Skeletal muscle cell (primary cell): Measurements from ENCODE around the gene TASOR.

ENCODE experiments used
- DNase-seq: peaks from one replicate; pipeline ENCODE4 v3.0.0-alpha.2; 2010; ENCODE audit warnings: low read depth
- H3K4me3 ChIP-seq: 2 replicates; pipeline ENCODE4 v1.5.1; 2011; ENCODE audit warnings: low read depth, mild to moderate bottlenecking, control low read depth, low read length, moderate library complexity

The TASOR gene

DNA sequence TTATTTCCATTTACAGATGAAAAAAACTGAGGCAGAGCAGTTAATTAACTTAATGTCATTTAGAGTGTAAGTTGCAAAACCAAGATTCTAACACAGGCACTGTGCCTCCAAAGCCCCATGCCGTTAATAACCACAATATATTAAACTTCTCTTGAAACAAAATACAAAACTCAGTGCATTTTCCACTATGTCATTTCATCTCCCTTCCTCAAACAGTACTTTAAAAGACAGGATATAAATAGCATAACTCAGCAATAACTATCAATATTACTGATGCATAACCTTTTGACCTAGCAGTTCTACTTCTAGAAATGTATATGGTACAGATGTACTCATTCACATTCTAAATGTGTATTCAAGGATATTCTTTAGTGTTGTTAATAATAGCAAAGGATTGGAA, 5.1 kb upstream of the TASOR start:
- no peak for DNase-seq

DNA sequence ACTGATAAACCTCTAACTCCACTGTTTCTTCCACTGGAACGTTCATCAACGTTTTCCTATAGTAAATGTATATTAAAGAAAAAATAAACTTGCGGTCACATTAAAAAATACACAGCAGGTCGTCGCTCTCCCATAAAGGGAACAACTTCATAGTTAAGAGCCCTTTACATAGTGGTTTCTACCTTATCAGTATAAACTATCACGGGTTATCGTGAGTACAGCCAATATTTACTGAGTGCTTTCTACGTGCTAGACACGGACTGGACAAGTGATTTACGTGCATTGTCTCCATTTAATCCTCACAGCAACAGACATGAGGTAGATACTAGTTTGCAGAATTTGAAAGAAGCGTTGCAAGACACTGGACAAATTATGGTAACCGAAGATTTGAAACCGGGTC, 964 bp upstream of the TASOR start:
- H3K4me3 ChIP-seq: no peak overlapping the region
- no peak for DNase-seq

More for the DNA sequence above, 5.1 kb upstream of the TASOR start:
- H3K4me3 ChIP-seq: no peak overlapping the region

DNA sequence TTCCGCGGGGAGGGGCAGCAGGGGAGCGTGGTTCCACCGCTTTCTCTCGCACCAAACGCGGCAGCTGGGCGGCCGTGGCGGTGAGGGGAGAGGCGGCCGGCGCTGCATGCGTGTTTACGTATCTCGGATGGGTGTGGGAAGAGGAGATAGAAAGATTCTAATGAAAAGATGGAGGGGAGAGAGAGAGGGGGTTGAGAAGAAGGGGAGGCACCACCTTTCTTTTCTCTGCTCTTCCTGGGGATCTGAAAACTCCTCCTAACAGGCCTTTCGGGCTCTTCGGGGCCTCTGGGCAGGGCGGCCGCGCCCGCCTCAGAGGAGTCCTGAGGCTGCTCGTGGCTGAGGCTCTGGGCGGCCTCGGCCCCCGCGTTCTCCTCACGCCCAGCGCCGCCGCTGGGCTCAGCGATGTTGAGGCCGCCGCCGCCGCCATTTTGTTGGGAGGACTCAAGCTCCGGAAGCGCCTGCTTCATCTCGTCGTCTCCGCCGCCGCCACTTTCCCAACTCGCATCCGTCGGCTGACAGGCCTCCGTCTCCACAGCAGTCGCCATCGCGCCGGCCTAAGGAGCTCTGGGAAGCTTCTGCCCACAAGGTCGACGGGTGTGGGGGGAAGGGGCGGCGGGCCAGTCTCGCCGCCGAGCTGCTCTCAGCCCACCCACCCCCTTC, 473 bp downstream of the TASOR start:
- peak overlapping the region; percentile 74 for H3K4me3 ChIP-seq

DNA sequence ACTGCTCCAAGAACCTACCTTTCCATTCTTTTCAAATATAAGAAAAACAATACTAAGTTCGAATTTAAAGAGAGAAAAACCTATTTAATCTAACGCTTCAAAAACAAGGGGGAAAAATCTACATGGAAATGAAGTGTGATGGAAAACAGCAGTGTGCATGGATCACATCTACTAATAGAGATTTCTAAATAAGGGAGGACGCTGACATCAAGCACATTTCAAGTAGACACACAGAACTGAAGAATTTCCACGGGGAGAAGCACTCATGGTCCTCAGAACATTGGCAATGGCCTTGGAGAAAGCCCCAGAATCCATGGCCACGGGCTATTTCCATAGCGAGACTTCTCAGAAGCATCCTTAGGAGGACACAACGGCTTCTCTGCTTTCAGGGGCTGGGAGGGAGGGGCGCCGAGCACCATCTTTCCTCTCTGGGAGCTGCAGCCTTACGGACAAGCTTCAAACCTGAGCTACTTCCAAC, 1.0 kb downstream of the TASOR start:
- H3K4me3 ChIP-seq: peak overlapping the region; percentile 74
- no peak for DNase-seq

More for the DNA sequence above, 473 bp downstream of the TASOR start:
- peak; percentile 17 for DNase-seq

DNA sequence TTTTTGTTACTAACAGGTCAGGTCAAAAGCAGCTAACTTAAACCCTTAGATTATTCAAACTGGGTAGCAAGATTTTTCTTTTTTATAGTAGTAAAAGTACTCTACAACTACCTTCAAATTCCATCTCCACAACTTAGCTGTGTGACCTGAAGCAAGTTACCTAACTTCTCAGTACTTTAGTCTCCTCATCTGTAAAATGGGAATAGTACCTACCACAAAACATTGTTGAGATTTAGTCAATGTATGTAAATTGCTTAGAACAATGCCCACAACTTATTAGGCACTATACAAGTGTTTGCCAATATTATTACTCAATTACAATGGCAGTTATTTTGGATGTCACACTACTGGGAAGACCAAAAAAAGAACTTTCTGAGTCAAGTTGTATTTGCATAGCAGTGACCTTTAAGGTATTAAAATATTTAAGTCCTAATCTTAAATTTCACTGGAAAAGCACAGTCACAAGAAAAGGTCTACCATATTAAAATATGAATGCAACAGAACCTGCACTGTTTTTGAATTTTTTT, 2.9 kb downstream of the TASOR start:
- no peak for DNase-seq
- H3K4me3 ChIP-seq: no peak overlapping the region

DNA sequence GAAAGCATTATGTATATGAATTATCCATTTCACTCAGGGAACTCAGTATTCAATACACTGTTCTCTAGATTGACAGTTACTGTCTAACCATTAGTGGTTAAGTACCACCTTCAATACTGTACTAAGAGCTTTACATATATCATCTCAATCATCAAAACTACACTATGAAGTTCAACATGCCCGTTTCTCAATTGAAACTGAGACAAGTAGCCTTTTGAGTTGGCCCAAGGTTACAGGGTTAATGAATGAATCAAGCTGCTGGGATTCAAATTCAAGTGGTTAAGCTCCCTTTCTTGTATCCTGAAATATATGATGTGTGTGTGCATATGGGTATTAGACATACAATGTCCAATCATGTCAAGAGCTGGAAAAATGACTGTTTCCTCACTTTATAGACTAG, 5.8 kb downstream of the TASOR start:
- no peak overlapping the region for H3K4me3 ChIP-seq
- DNase-seq: no peak

DNA sequence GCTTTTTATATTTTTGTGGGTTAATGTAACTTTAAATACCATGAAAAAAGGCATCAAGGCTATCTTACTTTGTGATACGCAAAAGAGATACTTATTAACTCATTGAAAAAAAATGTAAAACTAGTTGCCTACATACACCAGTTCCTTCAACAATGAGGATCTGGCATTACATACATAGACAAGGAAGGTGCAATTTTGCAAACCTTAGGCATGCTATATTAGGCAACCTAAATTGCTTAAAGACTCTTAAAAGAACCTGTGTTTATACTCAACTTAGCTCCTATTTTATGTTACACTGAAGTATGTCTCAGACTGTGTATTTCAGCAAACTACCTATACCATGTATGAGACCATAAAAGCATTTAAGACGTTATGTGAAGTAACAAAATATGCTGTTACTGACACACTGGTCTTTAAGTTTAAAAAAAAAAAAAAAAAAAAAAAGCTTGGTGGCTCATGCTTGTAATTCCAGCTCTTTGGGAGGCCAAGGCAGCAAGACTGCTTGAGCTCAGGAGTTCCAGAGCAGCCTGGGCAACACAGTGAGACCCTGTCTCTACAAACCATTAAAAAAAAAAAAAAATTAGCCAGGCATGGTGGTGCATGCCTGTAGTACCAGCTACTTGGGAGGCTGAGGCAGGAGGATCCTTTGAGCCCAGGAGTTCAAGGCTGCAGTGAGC, 9.1 kb downstream of the TASOR start:
- no peak overlapping the region for H3K4me3 ChIP-seq
- DNase-seq: no peak

DNA sequence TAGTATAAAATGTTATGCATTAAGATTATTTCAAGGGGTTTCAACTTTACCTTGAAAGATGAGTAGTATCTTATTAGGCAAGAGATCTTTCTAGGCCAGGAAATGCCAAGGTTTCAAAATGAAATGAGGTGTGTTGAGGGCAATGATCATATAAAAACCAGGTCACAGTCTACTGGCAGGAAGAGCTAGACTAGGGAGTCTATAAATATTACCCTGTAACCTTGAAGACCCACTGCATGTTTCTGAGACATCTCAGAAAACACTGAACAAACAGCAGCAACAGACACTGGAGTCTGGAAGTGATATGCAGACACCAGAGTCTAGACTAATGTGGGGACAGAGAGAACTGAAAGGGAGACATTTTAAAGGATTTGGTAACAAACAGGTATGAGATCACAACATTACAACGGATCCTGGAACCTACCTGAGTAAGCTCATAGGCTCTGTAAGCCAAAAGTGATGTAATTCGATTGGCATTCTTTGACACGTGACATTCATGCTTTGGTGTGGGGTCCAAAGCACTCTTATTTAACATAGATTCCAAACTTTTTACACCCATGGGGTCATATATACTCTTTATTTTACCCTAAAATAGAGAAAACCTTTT, 15.0 kb downstream of the TASOR start:
- H3K4me3 ChIP-seq: no peak overlapping the region
- no peak for DNase-seq

DNA sequence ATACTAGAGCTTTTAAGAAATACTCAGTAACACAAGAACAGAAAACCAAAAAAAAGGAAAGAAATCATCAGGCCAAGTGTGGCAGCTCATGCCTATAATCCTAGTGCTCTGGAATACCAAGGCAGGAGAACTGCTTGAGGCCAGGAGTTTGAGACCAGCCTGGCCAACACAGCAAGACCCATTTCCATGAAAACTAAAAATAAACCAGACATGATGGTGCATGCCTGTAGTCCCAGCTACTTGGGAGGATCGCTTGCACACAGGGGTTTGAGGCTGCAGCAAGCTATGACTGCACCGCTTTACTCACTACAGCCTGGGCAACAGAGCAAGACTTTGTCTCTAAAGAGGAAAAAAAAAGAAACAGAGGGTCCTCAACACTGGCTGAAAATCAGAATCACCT, 18.2 kb downstream of the TASOR start:
- no peak for DNase-seq
- H3K4me3 ChIP-seq: no peak overlapping the region

DNA sequence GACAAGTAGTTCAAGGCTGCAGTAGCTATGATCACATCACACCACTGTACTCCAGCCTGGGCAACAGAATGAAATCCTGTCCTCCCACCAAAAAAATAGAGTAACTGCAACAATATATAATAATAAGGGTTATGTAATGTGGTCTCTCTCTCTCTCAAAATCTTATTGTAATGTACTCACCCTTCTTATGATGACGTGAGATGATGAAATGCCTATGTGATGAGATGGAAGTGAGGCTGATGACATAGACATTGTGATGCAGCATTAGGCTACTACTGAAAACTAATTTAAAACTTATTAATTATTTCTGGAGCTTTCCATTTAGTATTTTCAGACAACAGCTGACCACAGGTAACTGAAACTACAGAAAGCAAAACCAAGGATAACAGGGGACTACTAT, 27.4 kb downstream of the TASOR start:
- no peak overlapping the region for H3K4me3 ChIP-seq
- DNase-seq: no peak

DNA sequence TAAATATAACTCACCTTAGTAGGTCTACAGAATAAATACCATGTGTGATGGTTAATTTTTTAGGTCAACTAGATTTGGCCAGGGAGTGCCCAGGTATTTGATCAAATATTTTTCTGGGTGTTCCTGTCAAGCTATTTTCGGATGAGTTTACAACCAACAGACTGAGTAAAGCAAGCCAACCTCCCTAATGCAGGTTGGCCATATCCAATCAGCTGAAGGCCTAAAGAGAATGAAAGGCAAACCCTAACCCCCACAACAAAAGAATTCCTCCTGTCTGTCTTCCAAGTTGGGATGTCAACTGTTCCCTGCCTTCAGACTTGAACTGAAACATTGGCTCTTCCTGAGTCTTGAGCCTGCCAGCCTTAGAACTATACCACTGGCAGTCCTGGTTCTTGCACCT, 28.6 kb downstream of the TASOR start:
- no peak for DNase-seq
- H3K4me3 ChIP-seq: no peak overlapping the region

DNA sequence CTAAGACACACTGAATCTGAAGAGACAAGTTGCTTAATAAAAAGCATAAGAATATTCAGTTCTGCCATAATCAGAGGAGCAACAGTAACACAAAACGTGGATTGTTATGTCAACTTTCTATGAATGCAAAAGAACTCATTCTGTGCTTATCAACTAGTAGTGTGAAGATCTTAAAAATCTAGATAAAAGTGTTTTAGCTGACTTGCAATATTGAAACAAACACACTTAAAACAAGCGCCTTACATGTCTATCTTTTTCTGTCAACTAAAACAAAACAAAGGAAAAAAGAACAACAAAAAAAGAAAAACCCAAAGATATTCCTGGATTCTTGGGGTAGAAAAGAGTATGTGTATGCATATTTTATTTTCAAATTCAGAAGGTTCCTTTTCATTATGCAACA, 37.7 kb downstream of the TASOR start:
- H3K4me3 ChIP-seq: no peak overlapping the region
- no peak for DNase-seq

DNA sequence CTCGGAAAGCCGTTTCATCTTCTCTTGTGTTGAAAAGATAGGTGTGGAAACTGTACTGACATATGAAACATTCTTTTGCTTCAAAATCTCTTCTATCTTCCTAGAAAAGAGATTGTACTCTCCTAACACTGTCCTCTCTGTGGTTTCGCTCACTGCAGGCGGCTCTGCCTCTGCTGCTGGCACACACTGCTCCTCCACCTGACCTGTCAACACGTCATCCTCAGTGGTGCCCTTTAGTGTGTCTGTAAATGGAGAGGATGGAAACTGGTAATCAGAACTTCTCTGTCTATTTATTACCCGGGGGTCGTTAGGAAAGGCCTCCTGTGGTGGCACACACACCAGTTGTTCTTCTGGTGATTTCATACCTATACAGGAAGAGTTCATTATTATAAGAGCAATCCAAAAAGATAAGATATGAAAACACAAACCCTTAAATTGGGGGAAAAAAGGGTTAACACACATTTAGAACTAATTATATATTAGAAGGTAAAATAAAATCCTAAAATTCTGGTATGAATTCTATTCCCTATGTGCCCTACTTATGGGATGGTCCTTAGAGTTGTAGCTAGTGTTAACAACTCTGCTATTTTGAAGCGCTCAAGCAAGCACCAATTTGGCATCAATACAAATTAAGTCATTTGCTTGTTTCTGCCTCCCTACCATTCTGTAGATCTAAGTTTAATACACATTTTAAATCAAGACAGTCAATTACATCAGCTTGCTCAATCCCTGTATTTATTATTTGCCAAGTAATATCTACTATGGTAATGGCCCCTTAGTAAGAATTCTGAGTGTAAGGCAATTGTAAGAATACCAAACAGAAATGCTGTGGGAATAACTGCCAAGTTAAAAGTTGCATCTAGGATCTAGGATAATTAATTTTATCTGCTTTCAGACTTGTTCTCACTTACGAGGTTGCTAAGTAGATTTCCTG, 49.2 kb downstream of the TASOR start:
- no peak for DNase-seq
- no peak overlapping the region for H3K4me3 ChIP-seq
